HCT116 (cell line): ENCODE results near the gene ACAP3. TPM values are rescaled to one million over a fixed set of nuclear protein-coding genes. Genes with fewer than 3 reads are reported as not detected.

Experiments
- ATAC-seq: fragments of 200-7000 bp; cut with Tn5 transposase; 2 replicates; pipeline ENCODE4 v1.9.1; 2020; ENCODE audit warnings: mild to moderate bottlenecking, moderate library complexity
- BruUV-seq: library from RNA; stranded (reverse); fragments of 400-500 nt; replicated peaks from 2 replicates; lab custom pipeline; 2021; lab: Mats Ljungman, UMichigan
- CTCF ChIA-PET: fragments of 300-600 bp; sonication (Branson Sonifier 250); formaldehyde crosslinking; loops from one replicate; lab custom pipeline; 2021; ENCODE audit warnings: antibody characterized with exemption; lab: Charles Lee
- POLR2A ChIA-PET: fragments of 300-600, 350-600 bp; sonication (Branson Sonifier 250); formaldehyde crosslinking; loops from one replicate; lab custom pipeline; 2021; ENCODE audit warnings: antibody characterized with exemption; lab: Charles Lee
- RAD21 ChIA-PET, 2 experiments: fragments of 300-600 bp; sonication (Branson Sonifier 250); formaldehyde crosslinking; loops; one replicate each; lab custom pipeline; 2023; ENCODE audit warnings: low total read pairs in 2 of 2; ENCODE audit not compliant: uncharacterized antibody in 2 of 2, unreplicated experiment in 2 of 2, low non-redundant PET in 1 of 2; lab: Charles Lee
- DNase-seq: peaks from one replicate; pipeline ENCODE4 v3.0.0-alpha.2; 2010; ENCODE audit warnings: low read depth, low spot score
- H2AFZ ChIP-seq: fragments of 200-600 bp; shearing (Covaris generic), sonication (generic); 2 replicates; pipeline ENCODE4 v1.6.1; 2017; ENCODE audit warnings: low read depth, mixed run types, mixed read lengths, antibody characterized with exemption, low read length; ENCODE audit not compliant: poor library complexity, severe bottlenecking
- H3K27ac ChIP-seq: 2 replicates; pipeline ENCODE4 v1.5.1; 2012; ENCODE audit warnings: low read depth, low read length
- H3K27me3 ChIP-seq: fragments of 200-600 bp; sonication (generic); 2 replicates; pipeline ENCODE4 v1.6.1; 2016; ENCODE audit warnings: mixed run types, low read length, mixed read lengths; ENCODE audit not compliant: insufficient read depth
- H3K36me3 ChIP-seq, 2 experiments: fragments of 200-500 bp in 1 of 2; fragments of 200-600 bp in 1 of 2; sonication (Bioruptor generic) in 1 of 2; sonication (generic) in 1 of 2; 2 replicates each; pipeline versions ENCODE4 v1.5.1 to v1.6.1; 2014 to 2016; ENCODE audit warnings: low read length in 2 of 2, inconsistent platforms in 1 of 2, mixed read lengths in 1 of 2, mixed run types in 1 of 2; ENCODE audit not compliant: insufficient read depth in 2 of 2, control insufficient read depth in 1 of 2
- H3K4me1 ChIP-seq, 2 experiments: fragments of 200-600 bp in 1 of 2; sonication (generic) in 1 of 2; 2 replicates each; pipeline versions ENCODE4 v1.5.1 to v1.6.1; 2012 to 2017; ENCODE audit warnings: low read length in 2 of 2, inconsistent platforms in 1 of 2, mild to moderate bottlenecking in 1 of 2, mixed read lengths in 1 of 2, mixed run types in 1 of 2, moderate library complexity in 1 of 2; ENCODE audit not compliant: insufficient read depth in 2 of 2, control insufficient read depth in 1 of 2
- H3K4me2 ChIP-seq: fragments of 200-600 bp; sonication (generic); 2 replicates; pipeline ENCODE4 v1.6.1; 2017; ENCODE audit warnings: mixed run types, low read length, mixed read lengths
- H3K4me3 ChIP-seq, 2 experiments: fragments of 200-600 bp in 1 of 2; sonication (generic) in 1 of 2; replicated peaks in 1 of 2; 2 replicates each; pipeline ENCODE4 v1.5.1; 2011 to 2016; ENCODE audit warnings: low read length in 2 of 2, control low read depth in 1 of 2, low read depth in 1 of 2, mild to moderate bottlenecking in 1 of 2, mixed read lengths in 1 of 2, mixed run types in 1 of 2
- H3K79me2 ChIP-seq: fragments of 200-600 bp; sonication (generic); 2 replicates; pipeline ENCODE4 v1.6.1; 2017; ENCODE audit warnings: mild to moderate bottlenecking, mixed run types, low read length, moderate library complexity, mixed read lengths; ENCODE audit not compliant: insufficient read depth
- H3K9ac ChIP-seq: fragments of 200-600 bp; sonication (generic); 2 replicates; pipeline ENCODE4 v1.6.1; 2016; ENCODE audit warnings: low read length, mixed read lengths
- H3K9me2 ChIP-seq: fragments of 200-600 bp; sonication (generic), shearing (Covaris generic); 2 replicates; pipeline ENCODE4 v1.6.1; 2017; ENCODE audit warnings: mixed run types, mild to moderate bottlenecking, moderate library complexity; ENCODE audit not compliant: insufficient read depth
- H3K9me3 ChIP-seq, 2 experiments: fragments of 200-500 bp in 1 of 2; fragments of 200-600 bp in 1 of 2; sonication (Bioruptor generic) in 1 of 2; sonication (generic) in 1 of 2; 2 replicates each; pipeline ENCODE4 v1.6.1; 2014 to 2017; ENCODE audit warnings: low read length in 2 of 2, mixed read lengths in 2 of 2, inconsistent platforms in 1 of 2, low read depth in 1 of 2, mild to moderate bottlenecking in 1 of 2, mixed run types in 1 of 2, moderate library complexity in 1 of 2; ENCODE audit not compliant: control insufficient read depth in 1 of 2, insufficient read depth in 1 of 2
- H4K20me1 ChIP-seq: fragments of 200-600 bp; sonication (generic), shearing (Covaris generic); 2 replicates; pipeline ENCODE4 v1.6.1; 2017; ENCODE audit warnings: mixed run types, mild to moderate bottlenecking, moderate library complexity; ENCODE audit not compliant: insufficient read depth
- EGR1 ChIP-seq: IDR thresholded peaks from 2 replicates; pipeline ENCODE4 v1.6.1; 2012; ENCODE audit warnings: low read depth
- ELF1 ChIP-seq: IDR thresholded peaks from 2 replicates; pipeline ENCODE4 v1.6.1; 2012; ENCODE audit warnings: low read depth, borderline replicate concordance
- EZH2phosphoT487 ChIP-seq: fragments of 200-600 bp; IDR thresholded peaks from 2 replicates; pipeline ENCODE4 v1.6.1; 2018; ENCODE audit warnings: antibody characterized with exemption, borderline replicate concordance
- POLR2A ChIP-seq: IDR thresholded peaks from 2 replicates; pipeline ENCODE4 v1.7.0; 2011; ENCODE audit warnings: borderline replicate concordance; ENCODE audit not compliant: insufficient read depth, insufficient read length; ENCODE audit errors: extremely low read depth
- POLR2AphosphoS5 ChIP-seq: IDR thresholded peaks from 2 replicates; pipeline ENCODE4 v1.6.1; 2011; ENCODE audit warnings: mild to moderate bottlenecking, low read depth, low read length, moderate library complexity
- RAD21 ChIP-seq: IDR thresholded peaks from 2 replicates; pipeline ENCODE4 v1.6.1; 2012; ENCODE audit warnings: low read depth, mild to moderate bottlenecking
- SP1 ChIP-seq: IDR thresholded peaks from 2 replicates; pipeline ENCODE4 v1.6.1; 2012; ENCODE audit warnings: low read depth
- SRF ChIP-seq: IDR thresholded peaks from 2 replicates; pipeline ENCODE4 v1.6.1; 2012; ENCODE audit warnings: low read depth
- TCF7L2 ChIP-seq: IDR thresholded peaks from 2 replicates; pipeline ENCODE4 v1.7.0; 2011; ENCODE audit warnings: borderline replicate concordance, inconsistent platforms; ENCODE audit not compliant: insufficient read depth, insufficient read length; ENCODE audit errors: extremely low read depth
- ZNF274 ChIP-seq: fragments of 200-500 bp; sonication (Bioruptor generic); IDR thresholded peaks from 2 replicates; pipeline ENCODE4 v1.6.1; 2014; ENCODE audit warnings: mild to moderate bottlenecking, low read depth, low read length, inconsistent platforms
- intact Hi-C: fragments of 100-400 bp; cut with micrococcal nuclease; formaldehyde crosslinking; loops from 2 replicates; pipeline ENCODE4 v1.10.0; 2022
- total RNA-seq: library from RNA; stranded (reverse); gene quantifications from one replicate; pipeline ENCODE4 v1.2.1, GENCODE V29; 2021; ENCODE audit not compliant: unreplicated experiment
- TF ChIP-seq, protein P1 (sequence below): IDR thresholded peaks from 2 replicates; pipeline ENCODE4 v1.6.1; 2012
- TF ChIP-seq, protein P2 (sequence below): IDR thresholded peaks from 2 replicates; pipeline ENCODE4 v1.6.1; 2012; ENCODE audit warnings: low read depth
- TF ChIP-seq, protein P3 (sequence below): IDR thresholded peaks from 2 replicates; pipeline ENCODE4 v1.6.1; 2012
- TF ChIP-seq, protein P4 (sequence below): IDR thresholded peaks from 2 replicates; pipeline ENCODE4 v1.6.1; 2011; ENCODE audit warnings: mild to moderate bottlenecking, low read length, moderate library complexity; ENCODE audit not compliant: insufficient replicate concordance; ENCODE audit errors: extremely low read depth

ACAP3 gene
- total RNA-seq, 1 experiment from 2014 or later = 38.8 TPM

DNA sequence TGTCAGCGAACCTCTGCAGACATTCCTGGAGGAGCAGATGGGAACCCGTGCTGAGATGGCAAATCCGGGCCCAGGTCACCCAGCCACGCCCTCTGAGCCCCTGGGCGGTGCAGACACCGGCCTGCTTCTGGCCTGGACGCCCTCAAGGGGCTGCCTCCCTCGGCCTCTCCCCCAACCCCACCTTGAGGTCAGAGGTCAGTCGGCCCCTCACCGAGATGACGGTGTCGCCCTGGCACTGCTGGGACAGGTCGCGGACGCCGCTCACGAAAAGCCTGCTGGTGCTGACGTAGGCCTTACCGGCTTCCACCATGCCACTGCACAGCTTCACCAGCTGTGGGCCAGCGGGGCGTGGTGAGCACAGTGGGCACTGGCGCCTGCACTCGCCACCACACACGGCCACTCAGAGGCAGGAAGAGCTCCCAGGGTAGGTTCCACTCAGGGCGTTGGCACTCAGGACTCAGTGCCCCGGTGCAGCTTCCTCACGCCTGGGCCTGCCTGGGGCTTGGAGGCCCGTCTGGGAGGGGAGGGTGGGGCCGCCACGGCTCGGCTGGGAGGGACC lies 4.7 kb downstream of the ACAP3 start:
- intact Hi-C loops = no loop called here
- Histone ChIP-seq H3K27ac (peak overlapping the region; percentile 23; the same call in 1 of the 2 replicates), H3K27me3 (no peaks in the 10 kb centered on the region), H3K4me2 (no peak overlapping the region), H3K9ac (no peak overlapping the region), H3K79me2 (peaks cover 13% of the 10 kb centered on the region), H3K36me3 (no peaks in the 10 kb centered on the region), H3K4me1 (peaks cover 29 to 47% of the 10 kb centered on the region in 2 experiments), H2AFZ (no peak overlapping the region), H3K9me3 (no peaks in the 10 kb centered on the region), H4K20me1 (no peaks in the 10 kb centered on the region), H3K4me3 (no peak overlapping the region), H3K9me2 (no peaks in the 10 kb centered on the region)
- RAD21 ChIA-PET = no interaction called here
- TF ChIP-seq, protein P1, sequence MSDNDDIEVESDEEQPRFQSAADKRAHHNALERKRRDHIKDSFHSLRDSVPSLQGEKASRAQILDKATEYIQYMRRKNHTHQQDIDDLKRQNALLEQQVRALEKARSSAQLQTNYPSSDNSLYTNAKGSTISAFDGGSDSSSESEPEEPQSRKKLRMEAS = no peak
- TF ChIP-seq, protein P2, sequence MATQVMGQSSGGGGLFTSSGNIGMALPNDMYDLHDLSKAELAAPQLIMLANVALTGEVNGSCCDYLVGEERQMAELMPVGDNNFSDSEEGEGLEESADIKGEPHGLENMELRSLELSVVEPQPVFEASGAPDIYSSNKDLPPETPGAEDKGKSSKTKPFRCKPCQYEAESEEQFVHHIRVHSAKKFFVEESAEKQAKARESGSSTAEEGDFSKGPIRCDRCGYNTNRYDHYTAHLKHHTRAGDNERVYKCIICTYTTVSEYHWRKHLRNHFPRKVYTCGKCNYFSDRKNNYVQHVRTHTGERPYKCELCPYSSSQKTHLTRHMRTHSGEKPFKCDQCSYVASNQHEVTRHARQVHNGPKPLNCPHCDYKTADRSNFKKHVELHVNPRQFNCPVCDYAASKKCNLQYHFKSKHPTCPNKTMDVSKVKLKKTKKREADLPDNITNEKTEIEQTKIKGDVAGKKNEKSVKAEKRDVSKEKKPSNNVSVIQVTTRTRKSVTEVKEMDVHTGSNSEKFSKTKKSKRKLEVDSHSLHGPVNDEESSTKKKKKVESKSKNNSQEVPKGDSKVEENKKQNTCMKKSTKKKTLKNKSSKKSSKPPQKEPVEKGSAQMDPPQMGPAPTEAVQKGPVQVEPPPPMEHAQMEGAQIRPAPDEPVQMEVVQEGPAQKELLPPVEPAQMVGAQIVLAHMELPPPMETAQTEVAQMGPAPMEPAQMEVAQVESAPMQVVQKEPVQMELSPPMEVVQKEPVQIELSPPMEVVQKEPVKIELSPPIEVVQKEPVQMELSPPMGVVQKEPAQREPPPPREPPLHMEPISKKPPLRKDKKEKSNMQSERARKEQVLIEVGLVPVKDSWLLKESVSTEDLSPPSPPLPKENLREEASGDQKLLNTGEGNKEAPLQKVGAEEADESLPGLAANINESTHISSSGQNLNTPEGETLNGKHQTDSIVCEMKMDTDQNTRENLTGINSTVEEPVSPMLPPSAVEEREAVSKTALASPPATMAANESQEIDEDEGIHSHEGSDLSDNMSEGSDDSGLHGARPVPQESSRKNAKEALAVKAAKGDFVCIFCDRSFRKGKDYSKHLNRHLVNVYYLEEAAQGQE = no peak
- TF ChIP-seq POLR2AphosphoS5 (no peak), ELF1 (no peak), TCF7L2 (no peak), RAD21 (no peak), SRF (no peak), EZH2phosphoT487 (no peak), ZNF274 (no peak), SP1 (no peak), POLR2A (no peak), EGR1 (no peak)
- TF ChIP-seq, protein P3, sequence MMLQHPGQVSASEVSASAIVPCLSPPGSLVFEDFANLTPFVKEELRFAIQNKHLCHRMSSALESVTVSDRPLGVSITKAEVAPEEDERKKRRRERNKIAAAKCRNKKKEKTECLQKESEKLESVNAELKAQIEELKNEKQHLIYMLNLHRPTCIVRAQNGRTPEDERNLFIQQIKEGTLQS = no peak
- TF ChIP-seq, protein P4, sequence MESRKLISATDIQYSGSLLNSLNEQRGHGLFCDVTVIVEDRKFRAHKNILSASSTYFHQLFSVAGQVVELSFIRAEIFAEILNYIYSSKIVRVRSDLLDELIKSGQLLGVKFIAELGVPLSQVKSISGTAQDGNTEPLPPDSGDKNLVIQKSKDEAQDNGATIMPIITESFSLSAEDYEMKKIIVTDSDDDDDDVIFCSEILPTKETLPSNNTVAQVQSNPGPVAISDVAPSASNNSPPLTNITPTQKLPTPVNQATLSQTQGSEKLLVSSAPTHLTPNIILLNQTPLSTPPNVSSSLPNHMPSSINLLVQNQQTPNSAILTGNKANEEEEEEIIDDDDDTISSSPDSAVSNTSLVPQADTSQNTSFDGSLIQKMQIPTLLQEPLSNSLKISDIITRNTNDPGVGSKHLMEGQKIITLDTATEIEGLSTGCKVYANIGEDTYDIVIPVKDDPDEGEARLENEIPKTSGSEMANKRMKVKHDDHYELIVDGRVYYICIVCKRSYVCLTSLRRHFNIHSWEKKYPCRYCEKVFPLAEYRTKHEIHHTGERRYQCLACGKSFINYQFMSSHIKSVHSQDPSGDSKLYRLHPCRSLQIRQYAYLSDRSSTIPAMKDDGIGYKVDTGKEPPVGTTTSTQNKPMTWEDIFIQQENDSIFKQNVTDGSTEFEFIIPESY = no peak
- CTCF ChIA-PET = no interaction called here
- POLR2A ChIA-PET = no interaction called here
- DNase-seq = no peak
- no TSS peak for BruUV-seq
- no peak for ATAC-seq
